ENCODE data around the gene TRIM8.

DNA sequence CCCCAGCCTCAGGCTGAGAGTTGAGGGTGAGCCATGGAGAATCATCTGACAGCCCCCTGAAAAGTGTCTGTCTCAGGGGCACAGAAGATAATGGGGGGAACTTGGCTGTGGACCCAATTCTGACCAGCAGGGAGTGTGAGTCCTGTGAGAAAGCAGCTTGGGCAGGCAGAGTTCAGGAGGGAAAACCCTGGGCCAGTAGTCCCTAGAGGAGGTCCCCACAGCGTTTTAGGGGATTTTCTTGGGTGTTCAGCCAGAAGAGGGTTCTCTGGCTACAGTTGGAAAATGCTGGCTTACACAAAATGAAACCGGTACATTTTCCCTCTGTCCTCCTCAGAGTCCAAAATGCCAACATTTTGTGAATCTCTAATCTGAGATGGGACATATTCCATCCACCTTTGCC lies 35.8 kb upstream of the TRIM8 start:
- TF ChIP-seq, protein P1, sequence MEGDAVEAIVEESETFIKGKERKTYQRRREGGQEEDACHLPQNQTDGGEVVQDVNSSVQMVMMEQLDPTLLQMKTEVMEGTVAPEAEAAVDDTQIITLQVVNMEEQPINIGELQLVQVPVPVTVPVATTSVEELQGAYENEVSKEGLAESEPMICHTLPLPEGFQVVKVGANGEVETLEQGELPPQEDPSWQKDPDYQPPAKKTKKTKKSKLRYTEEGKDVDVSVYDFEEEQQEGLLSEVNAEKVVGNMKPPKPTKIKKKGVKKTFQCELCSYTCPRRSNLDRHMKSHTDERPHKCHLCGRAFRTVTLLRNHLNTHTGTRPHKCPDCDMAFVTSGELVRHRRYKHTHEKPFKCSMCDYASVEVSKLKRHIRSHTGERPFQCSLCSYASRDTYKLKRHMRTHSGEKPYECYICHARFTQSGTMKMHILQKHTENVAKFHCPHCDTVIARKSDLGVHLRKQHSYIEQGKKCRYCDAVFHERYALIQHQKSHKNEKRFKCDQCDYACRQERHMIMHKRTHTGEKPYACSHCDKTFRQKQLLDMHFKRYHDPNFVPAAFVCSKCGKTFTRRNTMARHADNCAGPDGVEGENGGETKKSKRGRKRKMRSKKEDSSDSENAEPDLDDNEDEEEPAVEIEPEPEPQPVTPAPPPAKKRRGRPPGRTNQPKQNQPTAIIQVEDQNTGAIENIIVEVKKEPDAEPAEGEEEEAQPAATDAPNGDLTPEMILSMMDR (IDR thresholded peaks at IDR 0.05; ENCODE audit: extremely low read depth in 1 of 2, insufficient read depth in 1 of 2, low read depth in 1 of 2, low read length in 2 of 2) = no peak
- TF ChIP-seq MYC (IDR thresholded peaks at IDR 0.05; ENCODE audit: low read depth, low read length) (no peak), JUN (IDR thresholded peaks at IDR 0.05; ENCODE audit: borderline replicate concordance, insufficient read depth, insufficient read length, low read depth) (no peak), FOS (IDR thresholded peaks at IDR 0.05; ENCODE audit: borderline replicate concordance, insufficient read depth, low read length) (no peak), POLR2AphosphoS5 (IDR thresholded peaks at IDR 0.05; ENCODE audit: insufficient read depth, low read depth, low read length) (no peak)
- TF ChIP-seq, protein P2, sequence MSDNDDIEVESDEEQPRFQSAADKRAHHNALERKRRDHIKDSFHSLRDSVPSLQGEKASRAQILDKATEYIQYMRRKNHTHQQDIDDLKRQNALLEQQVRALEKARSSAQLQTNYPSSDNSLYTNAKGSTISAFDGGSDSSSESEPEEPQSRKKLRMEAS (IDR thresholded peaks at IDR 0.05; ENCODE audit: insufficient read depth, insufficient read length) = no peak

Data from endothelial cell of umbilical vein (primary cell).